ENCODE results near the gene CTNNA2.

GRCh38 chr2:79782576-79783452 lies 270.0 kb downstream of the CTNNA2 start:
- TF ChIP-seq CTCF (IDR thresholded peaks at IDR 0.05) (no peak), ZFX (IDR thresholded peaks at IDR 0.05; ENCODE audit: borderline replicate concordance) (no peak)

Data from 22Rv1 (cell line).